ENCODE data around the gene TRDN. TPM values are rescaled to one million over a fixed set of nuclear protein-coding genes. Genes with fewer than 3 reads are reported as not detected.

TRDN gene
- total RNA-seq, 1 experiment from 2014 or later: 10.4 TPM

- Histone ChIP-seq H3K79me1 (ENCODE audit: insufficient read depth, low read depth, low read length, poor library complexity, severe bottlenecking) (no peaks in the 10 kb centered on the region), H4K91ac (ENCODE audit: insufficient read length, low read depth, low read length) (no peak overlapping the region)
- H3K9me3 Mint-ChIP-seq: no peaks in the 10 kb centered on the region; a peak in 1 of 5 replicates
Observed at GRCh38 chr6:123668063-123668462, 31.3 kb upstream of the TRDN start.

More at GRCh38 chr6:123668063-123668462, 31.3 kb upstream of the TRDN start:
- Histone ChIP-seq H3K9ac (ENCODE audit: extremely low read depth, insufficient read length, low read length) (no peak overlapping the region), H3K79me2 (ENCODE audit: insufficient read depth, low read length) (no peaks in the 10 kb centered on the region), H3K4me1 (ENCODE audit: insufficient read depth, low read length) (peaks cover 2% of the 10 kb centered on the region; the same call in 1 of the 2 replicates), H3K9me3 (ENCODE audit: control insufficient read depth, low read depth, low read length) (no peaks in the 10 kb centered on the region), H3K27me3 (ENCODE audit: insufficient read depth, low read length) (no peaks in the 10 kb centered on the region), H3K4me2 (ENCODE audit: insufficient read depth, insufficient read length, low read length) (no peak overlapping the region), H3K14ac (ENCODE audit: insufficient read depth, low read length) (no peak overlapping the region), H3K23ac (ENCODE audit: insufficient read length, low read depth, low read length) (no peak overlapping the region), H4K5ac (ENCODE audit: insufficient read length, low read depth, low read length) (no peak overlapping the region), H2AFZ (ENCODE audit: low read length) (no peak overlapping the region), H3K4ac (ENCODE audit: low read depth, low read length) (no peak overlapping the region), H2BK12ac (ENCODE audit: insufficient read length, low read depth, low read length) (no peak overlapping the region), H2BK15ac (ENCODE audit: low read depth, low read length) (no peak overlapping the region), H3K27ac (ENCODE audit: insufficient read length, low read depth, low read length) (no peak overlapping the region), H2BK120ac (ENCODE audit: low read depth, low read length, poor library complexity, severe bottlenecking) (no peak overlapping the region), H4K20me1 (ENCODE audit: control insufficient read depth, insufficient read depth, insufficient read length) (no peaks in the 10 kb centered on the region), H3K18ac (ENCODE audit: insufficient read length, low read depth, low read length) (no peak overlapping the region), H2BK20ac (ENCODE audit: low read depth, low read length, poor library complexity, severe bottlenecking) (no peak overlapping the region), H2AK5ac (ENCODE audit: insufficient read length, low read length) (no peak overlapping the region), H4K8ac (replicated peaks; ENCODE audit: insufficient read length, low read depth, low read length) (no peak overlapping the region), H3K23me2 (ENCODE audit: insufficient read length, low read depth, low read length, poor library complexity, severe bottlenecking) (no peaks in the 10 kb centered on the region), H3K56ac (ENCODE audit: insufficient read length, low read depth, low read length) (no peak overlapping the region), H3T11ph (ENCODE audit: low read length) (no peak overlapping the region), H2BK5ac (ENCODE audit: insufficient read length, low read length) (no peak overlapping the region)
- no peak for TF ChIP-seq CTCF (conservative IDR thresholded peaks at IDR 0.05)
- DNase-seq: peak; percentile 36
- no CpG with 5 or more reads among the region's 6 CpGs for WGBS (ENCODE audit: extremely low coverage, insufficient read length, low lambda C conversion rate)
- no peaks in the 10 kb centered on the region for H3K27me3 Mint-ChIP-seq (ENCODE audit: low read depth)
- H3K27ac Mint-ChIP-seq: 0 out of 7 replicates have a peak overlapping the region, but pooled peaks of 1 of the 3 experiments have one; percentile 49
- H3K4me1 Mint-ChIP-seq: peaks cover 22 to 23% of the 10 kb centered on the region in 2 experiments
- H3K4me3 Mint-ChIP-seq: no peak overlapping the region
- H3K36me3 Mint-ChIP-seq (ENCODE audit: insufficient read depth in 1 of 3, low read depth in 3 of 3): peaks cover 0 to 9% (median 0%) of the 10 kb centered on the region in 3 experiments; a peak in 2 of 7 replicates
